Measurements from ENCODE around the gene EME2.

Gene EME2

DNA sequence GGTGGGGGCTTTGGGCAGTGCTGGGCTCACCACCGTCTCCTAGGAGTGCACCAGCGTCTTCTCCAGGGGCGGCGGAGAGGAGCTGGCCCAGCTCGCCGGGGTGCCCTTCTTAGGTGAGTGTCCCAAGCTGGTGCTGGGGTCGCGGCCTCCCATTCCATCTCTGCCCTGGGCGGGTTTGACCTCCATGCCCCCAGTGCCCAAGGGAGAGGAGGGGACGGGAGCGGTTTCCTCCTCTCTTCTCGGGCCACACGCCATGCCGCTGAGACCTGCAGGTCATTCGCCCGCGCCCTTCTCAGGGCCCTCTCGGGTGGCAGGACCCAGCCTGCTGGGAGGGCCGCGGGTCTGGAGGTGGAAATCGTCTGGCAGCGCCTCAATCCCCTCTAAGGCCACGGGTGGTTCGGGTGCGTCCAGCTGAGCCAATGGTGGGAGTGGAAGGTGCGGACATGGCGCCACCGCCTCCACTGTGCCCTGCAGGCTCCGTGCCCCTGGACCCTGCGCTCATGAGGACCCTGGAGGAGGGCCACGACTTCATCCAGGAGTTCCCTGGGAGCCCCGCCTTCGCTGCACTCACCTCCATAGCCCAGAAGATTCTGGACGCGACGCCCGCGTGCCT is 15.6 kb downstream of the EME2 start:
- no peak overlapping the region for H3K4me3 ChIP-seq (ENCODE audit: low read depth, low read length)
- no peak for DNase-seq (ENCODE audit: low read depth)
- TF ChIP-seq, protein P1, sequence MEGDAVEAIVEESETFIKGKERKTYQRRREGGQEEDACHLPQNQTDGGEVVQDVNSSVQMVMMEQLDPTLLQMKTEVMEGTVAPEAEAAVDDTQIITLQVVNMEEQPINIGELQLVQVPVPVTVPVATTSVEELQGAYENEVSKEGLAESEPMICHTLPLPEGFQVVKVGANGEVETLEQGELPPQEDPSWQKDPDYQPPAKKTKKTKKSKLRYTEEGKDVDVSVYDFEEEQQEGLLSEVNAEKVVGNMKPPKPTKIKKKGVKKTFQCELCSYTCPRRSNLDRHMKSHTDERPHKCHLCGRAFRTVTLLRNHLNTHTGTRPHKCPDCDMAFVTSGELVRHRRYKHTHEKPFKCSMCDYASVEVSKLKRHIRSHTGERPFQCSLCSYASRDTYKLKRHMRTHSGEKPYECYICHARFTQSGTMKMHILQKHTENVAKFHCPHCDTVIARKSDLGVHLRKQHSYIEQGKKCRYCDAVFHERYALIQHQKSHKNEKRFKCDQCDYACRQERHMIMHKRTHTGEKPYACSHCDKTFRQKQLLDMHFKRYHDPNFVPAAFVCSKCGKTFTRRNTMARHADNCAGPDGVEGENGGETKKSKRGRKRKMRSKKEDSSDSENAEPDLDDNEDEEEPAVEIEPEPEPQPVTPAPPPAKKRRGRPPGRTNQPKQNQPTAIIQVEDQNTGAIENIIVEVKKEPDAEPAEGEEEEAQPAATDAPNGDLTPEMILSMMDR (IDR thresholded peaks at IDR 0.05; ENCODE audit: insufficient read depth, low read depth, low read length, missing control alignments): no peak

DNA sequence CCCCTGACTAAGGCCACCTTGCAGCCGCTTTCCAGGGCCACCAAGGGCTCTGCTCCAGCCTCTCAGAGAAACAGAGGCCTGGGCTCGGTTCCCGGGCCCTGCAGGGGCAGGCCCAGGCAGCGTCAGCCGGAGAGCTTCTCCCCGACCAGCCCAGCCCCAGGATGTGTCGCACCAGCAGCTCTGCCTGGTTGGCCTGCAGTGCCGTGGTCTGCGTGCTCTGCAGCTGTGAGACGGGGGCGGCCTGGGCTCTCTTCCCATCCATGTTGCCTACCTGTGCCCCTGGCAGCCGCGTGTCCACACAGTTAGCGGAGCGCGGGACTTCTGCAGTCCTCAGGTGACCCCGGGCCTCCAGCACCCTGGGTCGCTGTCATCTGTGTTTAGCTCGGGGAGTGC is 16.1 kb downstream of the EME2 start:
- no peak for DNase-seq (ENCODE audit: low read depth)
- TF ChIP-seq, protein P1 (IDR thresholded peaks at IDR 0.05; ENCODE audit: insufficient read depth, low read depth, low read length, missing control alignments): no peak
- no peak overlapping the region for H3K4me3 ChIP-seq (ENCODE audit: low read depth, low read length)

DNA sequence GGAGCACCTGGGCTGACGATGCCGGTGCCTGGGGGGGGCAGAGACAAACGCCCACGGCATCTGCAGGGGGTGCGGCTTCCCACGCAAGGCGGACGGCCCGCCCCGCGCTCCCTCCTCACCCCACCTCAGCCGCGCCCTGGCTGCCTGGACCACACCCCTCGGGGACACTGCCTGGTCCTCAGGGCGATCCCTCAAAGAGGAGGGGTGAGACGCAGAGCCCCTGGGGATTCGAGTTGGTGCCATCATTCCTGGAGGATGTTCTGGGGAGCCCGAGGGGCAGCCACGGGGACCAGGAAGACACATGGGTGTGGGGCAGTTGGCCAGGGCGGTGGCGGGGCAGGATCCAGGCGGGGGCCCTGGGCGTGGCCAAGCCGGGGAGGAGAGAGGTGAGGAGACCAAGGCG is 17.0 kb downstream of the EME2 start:
- DNase-seq (ENCODE audit: low read depth): no peak
- H3K4me3 ChIP-seq (ENCODE audit: low read depth, low read length): no peak overlapping the region
- TF ChIP-seq, protein P1 (IDR thresholded peaks at IDR 0.05; ENCODE audit: insufficient read depth, low read depth, low read length, missing control alignments): no peak

DNA sequence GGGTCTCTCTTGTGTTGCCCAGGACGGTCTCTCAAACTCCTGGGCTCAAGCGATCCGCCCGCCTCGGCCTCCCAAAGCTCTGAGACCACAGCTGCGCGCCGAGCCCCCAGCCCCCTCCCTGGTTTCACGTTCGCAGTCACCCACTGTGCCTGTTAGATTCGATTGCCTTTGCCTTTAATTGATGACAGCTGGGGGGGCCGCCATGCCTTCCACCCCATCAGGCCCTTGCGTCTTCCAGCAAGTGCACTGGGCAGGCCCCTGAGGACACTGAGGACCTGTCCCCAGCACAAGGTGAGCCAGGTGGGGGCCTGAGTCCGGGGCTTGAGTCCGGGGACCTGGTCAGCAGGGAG is 17.6 kb downstream of the EME2 start:
- DNase-seq (ENCODE audit: low read depth): no peak
- H3K4me3 ChIP-seq (ENCODE audit: low read depth, low read length): no peak overlapping the region
- TF ChIP-seq, protein P1 (IDR thresholded peaks at IDR 0.05; ENCODE audit: insufficient read depth, low read depth, low read length, missing control alignments): no peak

DNA sequence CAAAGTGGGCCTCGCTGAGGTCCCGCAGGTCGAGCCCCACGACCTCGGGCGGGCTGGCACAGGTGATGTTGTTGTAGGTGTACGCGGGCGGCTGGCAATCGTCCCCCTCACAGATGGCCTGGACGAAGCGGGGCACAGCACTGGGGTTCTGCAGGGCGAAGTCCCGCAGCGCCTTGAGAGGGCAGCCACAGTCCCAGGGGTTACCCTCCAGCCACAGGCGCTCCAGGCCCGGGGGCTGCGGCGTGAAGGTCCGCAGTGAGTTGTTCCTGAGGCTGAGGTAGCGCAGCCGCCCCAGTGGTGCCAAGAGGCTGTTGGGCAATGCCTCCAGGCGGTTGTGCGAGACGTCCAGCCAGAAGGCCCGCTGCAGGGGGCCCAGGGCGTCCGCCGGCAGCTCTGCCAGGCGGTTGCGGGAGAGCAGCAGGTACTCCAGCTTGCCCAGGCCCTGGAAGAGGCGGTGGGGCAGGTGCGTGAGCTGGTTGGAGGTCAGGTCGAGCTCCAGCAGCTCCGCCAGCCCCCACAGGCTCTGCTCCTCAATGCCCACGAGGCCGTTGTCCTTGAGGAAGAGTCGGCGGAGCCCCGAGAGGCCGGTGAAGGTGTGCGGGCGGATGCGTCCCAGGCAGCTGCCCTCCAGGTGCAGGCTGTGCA is 18.1 kb downstream of the EME2 start:
- no peak for DNase-seq (ENCODE audit: low read depth)
- H3K4me3 ChIP-seq (ENCODE audit: low read depth, low read length): no peak overlapping the region
- TF ChIP-seq, protein P1 (IDR thresholded peaks at IDR 0.05; ENCODE audit: insufficient read depth, low read depth, low read length, missing control alignments): no peak

DNA sequence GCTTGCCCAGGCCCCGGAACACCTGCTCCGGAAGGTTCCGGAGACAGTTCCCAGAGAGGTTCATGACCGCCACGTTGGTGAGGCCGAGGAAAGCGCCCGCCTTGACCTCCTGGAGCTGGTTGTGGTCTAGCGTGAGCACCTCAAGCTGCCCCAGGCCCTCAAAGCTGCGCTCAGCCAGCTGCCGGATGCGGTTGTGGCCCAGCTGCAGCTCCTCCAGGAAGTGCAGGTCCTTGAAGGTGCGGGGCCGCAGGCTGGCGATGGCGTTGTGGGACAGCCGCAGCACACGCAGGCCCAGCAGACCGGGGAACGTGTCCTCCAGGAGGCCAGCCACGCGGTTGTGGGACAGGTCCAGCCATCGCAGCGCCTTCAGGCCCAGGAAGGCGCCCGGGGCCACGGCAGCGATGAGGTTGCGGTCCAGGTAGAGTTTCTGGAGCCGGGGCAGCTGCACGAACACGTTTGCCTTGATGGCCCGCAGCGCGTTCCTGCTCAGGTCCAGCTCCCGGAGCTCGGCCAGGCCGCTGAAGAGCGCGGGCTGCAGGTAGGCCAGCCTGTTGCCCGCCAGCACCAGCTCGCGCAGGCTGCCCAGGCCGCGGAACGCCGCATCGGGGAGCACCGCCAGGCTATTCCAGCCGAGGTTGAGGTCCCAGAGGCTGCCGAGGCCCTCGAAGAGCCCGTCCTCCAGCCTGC is 18.8 kb downstream of the EME2 start:
- H3K4me3 ChIP-seq (ENCODE audit: low read depth, low read length): no peak overlapping the region
- TF ChIP-seq, protein P1 (IDR thresholded peaks at IDR 0.05; ENCODE audit: insufficient read depth, low read depth, low read length, missing control alignments): no peak
- DNase-seq (ENCODE audit: low read depth): no peak
